ENCODE data around the gene UBE2B.

The UBE2B gene

DNA sequence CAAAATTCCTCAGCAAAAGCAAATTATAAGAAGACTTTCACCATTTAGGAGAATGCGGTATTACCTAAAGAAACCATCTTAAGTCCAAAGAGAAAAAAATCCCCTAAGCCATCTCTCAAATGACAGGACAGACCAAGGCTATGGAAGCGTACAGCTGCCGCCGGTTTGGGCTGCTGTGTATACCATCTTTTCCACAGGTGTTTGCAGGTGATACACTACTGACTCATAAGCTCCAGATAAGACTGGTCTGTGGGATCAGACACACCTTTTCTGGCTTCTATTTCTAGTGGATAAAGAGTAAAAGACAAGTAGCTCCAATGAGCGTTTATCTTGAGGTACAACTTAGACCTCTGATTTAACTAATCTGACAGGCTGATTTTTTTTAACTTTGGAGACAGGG, 32.6 kb downstream of the UBE2B start:
- no peak for DNase-seq (ENCODE audit: low read depth, low spot score)
- Histone ChIP-seq H3K9ac (ENCODE audit: insufficient read length, low read depth) (no peak overlapping the region), H3K4me1 (ENCODE audit: insufficient read depth, insufficient read length) (no peaks in the 10 kb centered on the region), H3K36me3 (ENCODE audit: insufficient read depth, insufficient read length, low read length) (peaks cover 35% of the 10 kb centered on the region), H3K9me3 (ENCODE audit: insufficient read depth, low read length) (no peaks in the 10 kb centered on the region), H3K27me3 (ENCODE audit: insufficient read depth, insufficient read length) (no peaks in the 10 kb centered on the region), H3K4me3 (ENCODE audit: insufficient read length, low read depth) (no peak overlapping the region)
- TF ChIP-seq ZNF274 (IDR thresholded peaks at IDR 0.05; ENCODE audit: low read depth, low read length) = no peak
- no peak for TF ChIP-seq YY1 (IDR thresholded peaks at IDR 0.05; ENCODE audit: insufficient read depth, insufficient read length)
- TF ChIP-seq SUZ12 (IDR thresholded peaks at IDR 0.05; ENCODE audit: extremely low read depth, insufficient read depth, insufficient read length) = no peak

GRCh38 chr5:134406390-134406789, 35.0 kb downstream of the UBE2B start:
- H3K9ac ChIP-seq (ENCODE audit: insufficient read length, low read depth) = no peak overlapping the region
- H3K27me3 ChIP-seq (ENCODE audit: insufficient read depth, insufficient read length) = no peaks in the 10 kb centered on the region
- no peak overlapping the region for H3K4me3 ChIP-seq (ENCODE audit: insufficient read length, low read depth)
- no peaks in the 10 kb centered on the region for H3K9me3 ChIP-seq (ENCODE audit: insufficient read depth, low read length)
- no peak for TF ChIP-seq YY1 (IDR thresholded peaks at IDR 0.05; ENCODE audit: insufficient read depth, insufficient read length)
- no peak for TF ChIP-seq ZNF274 (IDR thresholded peaks at IDR 0.05; ENCODE audit: low read depth, low read length)
- no peak for TF ChIP-seq SUZ12 (IDR thresholded peaks at IDR 0.05; ENCODE audit: extremely low read depth, insufficient read depth, insufficient read length)
- no peak for DNase-seq (ENCODE audit: low read depth, low spot score)
- H3K36me3 ChIP-seq (ENCODE audit: insufficient read depth, insufficient read length, low read length) = peaks cover 45% of the 10 kb centered on the region
- no peaks in the 10 kb centered on the region for H3K4me1 ChIP-seq (ENCODE audit: insufficient read depth, insufficient read length)

GRCh38 chr5:134409321-134409720, 38.0 kb downstream of the UBE2B start:
- Histone ChIP-seq H3K36me3 (ENCODE audit: insufficient read depth, insufficient read length, low read length) (peaks cover 32% of the 10 kb centered on the region), H3K9ac (ENCODE audit: insufficient read length, low read depth) (no peak overlapping the region)
- no peak for TF ChIP-seq YY1 (IDR thresholded peaks at IDR 0.05; ENCODE audit: insufficient read depth, insufficient read length)
- TF ChIP-seq SUZ12 (IDR thresholded peaks at IDR 0.05; ENCODE audit: extremely low read depth, insufficient read depth, insufficient read length) = no peak
- no peak for TF ChIP-seq ZNF274 (IDR thresholded peaks at IDR 0.05; ENCODE audit: low read depth, low read length)

DNA sequence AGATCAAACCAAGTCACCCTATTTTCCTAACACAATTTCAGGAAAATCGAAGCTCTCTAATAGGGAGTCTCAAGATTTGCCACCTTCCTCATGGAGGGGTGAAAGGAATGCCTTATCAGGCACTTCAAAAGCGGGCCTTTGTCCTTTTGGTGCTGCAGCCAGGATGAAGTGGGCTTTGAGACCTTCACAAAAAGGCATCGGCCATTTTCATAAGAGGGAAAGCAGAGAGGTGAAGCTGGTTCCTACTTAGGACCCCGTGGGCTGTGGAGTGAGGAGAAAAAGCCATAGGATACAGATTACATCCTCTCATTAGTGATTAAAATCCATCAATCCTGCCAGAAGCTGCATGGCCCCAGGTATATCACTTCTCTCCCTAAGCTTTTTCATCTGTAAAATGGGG, 39.5 kb downstream of the UBE2B start:
- TF ChIP-seq ZNF274 (IDR thresholded peaks at IDR 0.05; ENCODE audit: low read depth, low read length) (no peak), SUZ12 (IDR thresholded peaks at IDR 0.05; ENCODE audit: extremely low read depth, insufficient read depth, insufficient read length) (no peak), YY1 (IDR thresholded peaks at IDR 0.05; ENCODE audit: insufficient read depth, insufficient read length) (no peak)
- Histone ChIP-seq H3K9me3 (ENCODE audit: insufficient read depth, low read length) (no peaks in the 10 kb centered on the region), H3K27me3 (ENCODE audit: insufficient read depth, insufficient read length) (no peaks in the 10 kb centered on the region), H3K4me1 (ENCODE audit: insufficient read depth, insufficient read length) (peaks cover 2% of the 10 kb centered on the region), H3K9ac (ENCODE audit: insufficient read length, low read depth) (peak overlapping the region; percentile 88), H3K4me3 (ENCODE audit: insufficient read length, low read depth) (peak overlapping the region; percentile 83), H3K36me3 (ENCODE audit: insufficient read depth, insufficient read length, low read length) (peaks cover 30% of the 10 kb centered on the region)
- DNase-seq (ENCODE audit: low read depth, low spot score) = no peak

More at GRCh38 chr5:134409321-134409720, 38.0 kb downstream of the UBE2B start:
- H3K27me3 ChIP-seq (ENCODE audit: insufficient read depth, insufficient read length) = no peaks in the 10 kb centered on the region
- no peaks in the 10 kb centered on the region for H3K9me3 ChIP-seq (ENCODE audit: insufficient read depth, low read length)
- H3K4me1 ChIP-seq (ENCODE audit: insufficient read depth, insufficient read length) = peaks cover 2% of the 10 kb centered on the region
- DNase-seq (ENCODE audit: low read depth, low spot score) = no peak
- H3K4me3 ChIP-seq (ENCODE audit: insufficient read length, low read depth) = no peak overlapping the region

- Histone ChIP-seq H3K4me3 (ENCODE audit: insufficient read length, low read depth) (peak overlapping the region; percentile 83), H3K36me3 (ENCODE audit: insufficient read depth, insufficient read length, low read length) (peaks cover 26% of the 10 kb centered on the region), H3K27me3 (ENCODE audit: insufficient read depth, insufficient read length) (no peaks in the 10 kb centered on the region), H3K4me1 (ENCODE audit: insufficient read depth, insufficient read length) (peaks cover 2% of the 10 kb centered on the region), H3K9ac (ENCODE audit: insufficient read length, low read depth) (peak overlapping the region; percentile 88), H3K9me3 (ENCODE audit: insufficient read depth, low read length) (no peaks in the 10 kb centered on the region)
- DNase-seq (ENCODE audit: low read depth, low spot score) = no peak
- TF ChIP-seq SUZ12 (IDR thresholded peaks at IDR 0.05; ENCODE audit: extremely low read depth, insufficient read depth, insufficient read length) = no peak
- no peak for TF ChIP-seq YY1 (IDR thresholded peaks at IDR 0.05; ENCODE audit: insufficient read depth, insufficient read length)
- TF ChIP-seq ZNF274 (IDR thresholded peaks at IDR 0.05; ENCODE audit: low read depth, low read length) = no peak
Observed at GRCh38 chr5:134411228-134411545, 39.8 kb downstream of the UBE2B start.

DNA sequence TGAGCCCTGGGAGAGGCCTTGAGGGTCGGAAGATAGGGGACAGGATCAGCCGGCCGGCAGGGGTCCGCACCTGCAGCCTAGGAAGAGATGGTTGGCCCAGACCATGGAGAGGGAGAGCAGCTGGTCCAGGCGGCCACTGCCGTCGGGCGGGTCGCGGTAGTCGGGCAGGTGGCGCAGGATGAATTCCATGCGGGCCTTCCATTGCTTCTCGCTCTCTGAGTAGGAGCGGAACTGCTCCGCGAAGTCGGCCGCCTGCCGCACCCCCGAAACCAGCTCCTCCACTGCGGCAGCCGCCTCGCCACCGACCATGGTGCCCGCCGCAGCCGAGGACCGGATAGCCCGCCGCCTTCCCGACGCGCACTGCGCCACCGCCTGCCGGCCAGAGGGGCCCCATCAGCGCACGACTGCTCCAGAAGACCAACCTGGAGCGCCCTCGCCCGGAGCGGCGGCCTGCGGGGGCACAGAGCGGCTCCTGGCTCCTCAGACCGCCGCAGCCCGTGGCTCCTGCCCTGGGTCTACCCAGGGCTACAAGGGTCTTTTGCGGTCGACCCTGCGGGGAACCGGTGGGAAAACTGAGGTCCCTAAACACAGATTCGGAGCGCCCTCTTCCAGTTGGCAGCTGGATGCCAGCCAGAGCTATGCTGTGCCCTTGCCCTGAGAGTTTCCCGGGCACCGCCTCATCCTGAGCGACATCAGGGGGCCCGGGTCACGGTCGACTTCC, 40.3 kb downstream of the UBE2B start, which contains the start of gene CDKN2AIPNL:
Gene CDKN2AIPNL, minus strand, starts transcription at position 336 of the 721 bp plus-strand sequence. Its CDS starts 27 bp downstream, at position 309.
- TF ChIP-seq ZNF274 (IDR thresholded peaks at IDR 0.05; ENCODE audit: low read depth, low read length) (no peak), YY1 (IDR thresholded peaks at IDR 0.05; ENCODE audit: insufficient read depth, insufficient read length) (peak; percentile 8)
- peak; percentile 76 for DNase-seq (ENCODE audit: low read depth, low spot score)
- H3K4me3 ChIP-seq (ENCODE audit: insufficient read length, low read depth) = peak within 1 kb of the TSS; percentile 83
- no peaks in the 10 kb centered on the region for H3K9me3 ChIP-seq (ENCODE audit: insufficient read depth, low read length)
- H3K27me3 ChIP-seq (ENCODE audit: insufficient read depth, insufficient read length) = no peaks in the 10 kb centered on the region
- peak within 1 kb of the TSS; percentile 88 for H3K9ac ChIP-seq (ENCODE audit: insufficient read length, low read depth)
- peaks cover 21% of the 10 kb centered on the region for H3K36me3 ChIP-seq (ENCODE audit: insufficient read depth, insufficient read length, low read length)
- H3K4me1 ChIP-seq (ENCODE audit: insufficient read depth, insufficient read length) = peaks cover 2% of the 10 kb centered on the region

DNA sequence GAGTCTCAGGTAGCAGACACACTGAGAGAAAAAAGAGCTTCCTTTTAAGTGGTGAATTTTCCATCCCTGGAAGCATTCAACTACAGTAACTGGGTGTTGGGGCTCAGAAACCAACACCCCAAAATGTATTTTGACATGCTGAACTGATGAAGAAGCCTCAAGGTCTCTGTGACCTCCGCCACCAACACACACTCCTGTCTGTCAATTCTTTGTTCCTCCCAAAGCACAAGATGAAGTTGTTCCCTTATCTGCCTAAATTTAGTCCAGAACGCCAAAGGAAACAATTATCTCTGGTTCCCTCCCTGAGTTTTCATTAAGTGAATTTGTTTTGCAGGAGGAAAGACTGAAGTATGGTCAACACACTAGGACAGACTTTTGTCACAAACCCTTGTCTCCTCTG, 41.7 kb downstream of the UBE2B start:
- H3K9ac ChIP-seq (ENCODE audit: insufficient read length, low read depth) = no peak overlapping the region
- H3K4me1 ChIP-seq (ENCODE audit: insufficient read depth, insufficient read length) = peaks cover 2% of the 10 kb centered on the region
- TF ChIP-seq ZNF274 (IDR thresholded peaks at IDR 0.05; ENCODE audit: low read depth, low read length) = no peak
- no peak for TF ChIP-seq YY1 (IDR thresholded peaks at IDR 0.05; ENCODE audit: insufficient read depth, insufficient read length)
- TF ChIP-seq SUZ12 (IDR thresholded peaks at IDR 0.05; ENCODE audit: extremely low read depth, insufficient read depth, insufficient read length) = no peak
- no peaks in the 10 kb centered on the region for H3K9me3 ChIP-seq (ENCODE audit: insufficient read depth, low read length)
- DNase-seq (ENCODE audit: low read depth, low spot score) = no peak
- no peak overlapping the region for H3K4me3 ChIP-seq (ENCODE audit: insufficient read length, low read depth)
- H3K36me3 ChIP-seq (ENCODE audit: insufficient read depth, insufficient read length, low read length) = peaks cover 20% of the 10 kb centered on the region
- H3K27me3 ChIP-seq (ENCODE audit: insufficient read depth, insufficient read length) = no peaks in the 10 kb centered on the region
